ENCODE data around the gene LONP2.
"Not testable (repeated sequence)": the region's sequence is repeated elsewhere in the genome, so short reads cannot be mapped to it uniquely, and the experiment has no call there.

LONP2 gene

DNA sequence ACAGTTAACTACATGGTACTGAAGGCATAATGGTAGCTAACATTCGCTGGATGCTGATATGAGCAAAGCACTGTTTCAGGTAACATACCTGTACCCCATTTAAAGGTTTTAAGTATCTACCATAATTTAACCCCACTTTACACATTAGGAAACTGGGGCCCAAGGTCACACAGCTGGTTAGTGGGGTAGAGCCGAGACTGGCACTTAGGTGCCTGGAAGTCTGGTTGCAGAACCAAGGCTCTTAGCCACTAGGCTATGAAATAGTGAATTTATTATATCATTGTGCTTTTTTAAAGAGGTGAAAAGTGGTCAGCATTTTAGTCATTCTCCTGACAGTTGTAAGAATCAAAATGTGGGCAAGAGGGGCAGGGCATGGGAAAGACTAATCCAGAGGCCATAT is 115.9 kb downstream of the LONP2 start:
- Histone ChIP-seq H3K27me3 (ENCODE audit: insufficient read depth, low read length) (no peaks in the 10 kb centered on the region), H2AFZ (ENCODE audit: low read depth, low read length) (no peak overlapping the region), H3K36me3 (ENCODE audit: insufficient read depth, low read length) (peaks cover 29% of the 10 kb centered on the region), H3K9me3 (ENCODE audit: low read length) (no peaks in the 10 kb centered on the region), H3K4me3 (ENCODE audit: low read length) (no peak overlapping the region), H3K4me1 (ENCODE audit: insufficient read depth, low read length) (no peaks in the 10 kb centered on the region)

DNA sequence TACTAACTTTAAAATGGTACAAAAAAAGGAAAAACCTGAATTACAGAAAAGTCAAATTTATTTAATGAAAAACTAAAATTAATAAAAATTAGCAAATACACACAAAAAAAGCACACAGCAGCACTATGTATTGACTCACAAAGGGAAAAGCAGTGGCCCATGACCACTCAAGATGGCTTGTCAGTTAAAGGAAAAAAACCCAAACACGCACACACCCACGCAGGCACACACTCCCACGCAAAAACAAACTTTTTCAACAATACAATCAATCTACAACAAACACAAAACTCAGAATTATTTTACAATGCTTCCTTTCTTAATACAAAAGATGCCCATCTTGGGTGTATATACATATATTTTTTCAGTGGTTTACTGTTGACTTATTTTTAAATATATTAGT is 116.9 kb downstream of the LONP2 start:
- Histone ChIP-seq H3K9me3 (ENCODE audit: low read length) (no peaks in the 10 kb centered on the region), H3K4me1 (ENCODE audit: insufficient read depth, low read length) (peaks cover 6% of the 10 kb centered on the region), H3K27me3 (ENCODE audit: insufficient read depth, low read length) (no peaks in the 10 kb centered on the region), H2AFZ (ENCODE audit: low read depth, low read length) (no peak overlapping the region), H3K4me3 (ENCODE audit: low read length) (no peak overlapping the region), H3K36me3 (ENCODE audit: insufficient read depth, low read length) (peaks cover 20% of the 10 kb centered on the region)

DNA sequence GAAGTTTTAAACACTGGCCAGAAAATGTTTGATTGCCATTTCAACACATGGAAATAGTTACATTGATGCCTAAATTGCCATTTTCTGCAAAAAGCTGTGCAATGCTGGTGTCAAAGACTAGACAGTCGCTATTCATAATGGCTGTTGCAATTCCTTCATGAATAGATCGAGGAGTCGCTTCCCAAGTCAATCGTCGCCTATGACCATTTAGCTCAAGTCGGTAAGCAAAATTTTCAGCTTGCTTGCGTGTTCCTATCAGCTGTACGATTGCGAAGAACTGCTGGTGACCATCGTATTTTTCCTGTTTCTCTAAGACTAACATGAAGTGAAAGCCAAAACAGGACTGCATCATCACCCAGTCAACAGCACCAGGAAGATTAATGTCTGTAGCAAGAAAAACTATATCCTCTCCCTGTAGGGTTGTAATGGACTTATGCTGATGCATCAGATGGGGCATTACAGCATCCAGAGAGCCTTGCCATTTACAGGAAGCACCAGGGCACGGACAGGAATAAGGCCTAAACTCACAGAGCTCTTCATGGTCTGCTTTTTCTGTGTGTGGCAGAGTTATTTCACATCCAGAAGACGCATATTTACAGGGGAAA is 117.5 kb downstream of the LONP2 start:
- Histone ChIP-seq H2AFZ (ENCODE audit: low read depth, low read length) (no peak overlapping the region), H3K36me3 (ENCODE audit: insufficient read depth, low read length) (peaks cover 18% of the 10 kb centered on the region), H3K4me1 (ENCODE audit: insufficient read depth, low read length) (peaks cover 9% of the 10 kb centered on the region), H3K27me3 (ENCODE audit: insufficient read depth, low read length) (no peaks in the 10 kb centered on the region), H3K4me3 (ENCODE audit: low read length) (no peak overlapping the region), H3K9me3 (ENCODE audit: low read length) (no peaks in the 10 kb centered on the region)

DNA sequence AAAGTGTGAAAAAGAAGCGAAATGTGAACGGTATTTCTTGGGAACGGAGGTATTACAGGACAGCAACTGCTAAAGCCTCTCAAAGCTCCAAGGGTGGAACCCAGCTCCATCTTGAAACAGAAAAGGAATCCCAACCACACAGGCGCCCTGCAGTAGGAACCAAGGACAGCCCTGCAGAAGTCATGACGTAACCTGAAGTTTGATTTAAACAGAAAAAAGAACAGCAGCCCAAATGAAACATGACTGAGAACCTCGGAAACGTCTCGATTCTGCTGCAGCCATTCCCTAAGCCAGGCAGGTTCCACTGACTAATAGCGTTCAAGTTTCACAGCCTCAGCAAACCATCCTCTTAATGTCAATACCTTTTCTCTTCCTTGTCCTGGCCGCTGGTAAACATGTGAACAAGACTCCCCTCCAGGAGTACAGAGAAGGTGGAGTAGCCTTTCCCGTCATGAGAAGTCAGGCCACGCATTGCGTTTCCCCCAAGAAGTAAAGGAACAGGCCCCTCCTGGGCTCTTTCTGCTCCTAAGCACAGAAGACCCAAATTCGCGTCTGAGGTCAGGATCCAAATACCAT is 121.0 kb downstream of the LONP2 start:
- Histone ChIP-seq H3K4me1 (ENCODE audit: insufficient read depth, low read length) (peaks cover 12% of the 10 kb centered on the region), H3K4me3 (ENCODE audit: low read length) (peak overlapping the region; percentile 41), H3K36me3 (ENCODE audit: insufficient read depth, low read length) (peaks cover 15% of the 10 kb centered on the region), H3K27me3 (ENCODE audit: insufficient read depth, low read length) (no peaks in the 10 kb centered on the region), H3K9me3 (ENCODE audit: low read length) (no peaks in the 10 kb centered on the region), H2AFZ (ENCODE audit: low read depth, low read length) (no peak overlapping the region)

DNA sequence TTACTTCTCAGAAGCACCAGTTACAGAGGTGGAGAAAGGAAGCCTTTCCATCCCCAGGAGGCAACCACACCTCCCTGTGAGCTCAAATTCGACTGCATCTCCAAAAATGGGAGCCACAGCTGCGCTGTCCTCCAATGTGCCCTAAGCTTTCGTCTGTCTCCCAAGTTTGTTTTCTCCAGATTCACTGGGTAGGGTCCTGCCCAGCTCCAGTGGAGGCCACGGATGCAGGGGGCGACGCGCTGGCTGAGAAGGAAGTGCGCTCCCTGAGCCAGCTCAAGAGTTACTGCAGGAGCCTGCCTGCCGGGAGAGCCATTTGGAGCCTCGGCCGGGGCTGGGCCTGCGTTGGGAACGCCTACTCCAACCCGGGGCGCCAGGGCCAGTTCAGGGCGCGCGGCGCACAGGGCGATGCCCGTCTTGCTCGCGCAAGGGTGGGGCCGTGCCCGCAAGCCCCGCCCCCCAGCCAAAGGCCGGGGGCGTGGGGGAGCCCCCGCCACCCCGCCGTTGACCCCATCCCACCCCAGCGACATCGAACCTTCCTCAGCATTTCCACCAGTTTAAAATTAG is 121.6 kb downstream of the LONP2 start:
- Histone ChIP-seq H3K36me3 (ENCODE audit: insufficient read depth, low read length) (peaks cover 15% of the 10 kb centered on the region), H3K9me3 (ENCODE audit: low read length) (no peaks in the 10 kb centered on the region), H3K4me3 (ENCODE audit: low read length) (peak overlapping the region; percentile 41), H3K4me1 (ENCODE audit: insufficient read depth, low read length) (peaks cover 12% of the 10 kb centered on the region), H3K27me3 (ENCODE audit: insufficient read depth, low read length) (no peaks in the 10 kb centered on the region), H2AFZ (ENCODE audit: low read depth, low read length) (no peak overlapping the region)

DNA sequence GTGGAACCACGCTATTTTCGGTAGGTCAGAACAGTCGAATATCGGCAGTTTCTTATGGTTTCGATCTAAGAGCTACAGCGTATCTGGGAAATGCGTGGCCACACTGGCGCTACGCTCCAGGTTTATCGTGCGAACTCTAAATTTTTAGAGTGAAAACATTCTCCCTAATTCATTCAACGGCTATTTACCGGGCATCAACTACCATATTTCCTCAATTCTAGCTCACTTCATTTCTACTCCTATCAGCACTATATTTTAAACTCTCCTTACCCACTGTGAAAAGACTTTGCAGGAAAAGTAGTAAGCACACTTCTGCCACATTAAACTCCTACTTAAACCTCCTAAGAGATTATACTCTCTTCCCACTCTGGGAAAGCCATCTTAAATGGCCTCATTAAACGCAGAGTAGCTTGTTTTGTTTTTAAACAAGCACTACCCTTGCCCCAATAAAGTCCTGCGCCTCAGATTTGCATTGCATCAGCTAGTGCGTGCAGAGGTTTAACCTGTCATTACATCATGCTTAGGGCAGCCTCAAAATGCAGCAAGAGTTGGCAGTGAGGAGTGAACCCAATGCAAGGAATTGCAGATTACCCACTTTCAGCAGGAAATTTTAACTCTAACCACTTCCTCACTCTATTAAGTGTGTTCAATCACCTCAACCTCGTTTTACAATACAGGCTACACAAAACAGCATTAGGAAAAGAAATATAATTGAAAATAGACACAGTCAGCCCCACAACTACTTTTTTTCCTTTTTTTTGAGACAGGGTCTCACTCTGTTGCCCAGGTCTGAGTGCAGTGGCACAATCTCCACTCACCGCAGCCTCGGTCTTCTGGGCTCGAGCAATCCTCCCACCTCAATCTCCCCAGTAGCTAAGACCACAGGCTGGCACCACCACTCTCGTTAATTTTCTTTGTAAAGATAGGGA is 122.3 kb downstream of the LONP2 start:
- Histone ChIP-seq H3K9me3 (ENCODE audit: low read length) (no peaks in the 10 kb centered on the region), H3K36me3 (ENCODE audit: insufficient read depth, low read length) (peaks cover 10% of the 10 kb centered on the region), H2AFZ (ENCODE audit: low read depth, low read length) (no peak overlapping the region), H3K27me3 (ENCODE audit: insufficient read depth, low read length) (no peaks in the 10 kb centered on the region), H3K4me3 (ENCODE audit: low read length) (peak overlapping the region; percentile 41), H3K4me1 (ENCODE audit: insufficient read depth, low read length) (peaks cover 12% of the 10 kb centered on the region)

DNA sequence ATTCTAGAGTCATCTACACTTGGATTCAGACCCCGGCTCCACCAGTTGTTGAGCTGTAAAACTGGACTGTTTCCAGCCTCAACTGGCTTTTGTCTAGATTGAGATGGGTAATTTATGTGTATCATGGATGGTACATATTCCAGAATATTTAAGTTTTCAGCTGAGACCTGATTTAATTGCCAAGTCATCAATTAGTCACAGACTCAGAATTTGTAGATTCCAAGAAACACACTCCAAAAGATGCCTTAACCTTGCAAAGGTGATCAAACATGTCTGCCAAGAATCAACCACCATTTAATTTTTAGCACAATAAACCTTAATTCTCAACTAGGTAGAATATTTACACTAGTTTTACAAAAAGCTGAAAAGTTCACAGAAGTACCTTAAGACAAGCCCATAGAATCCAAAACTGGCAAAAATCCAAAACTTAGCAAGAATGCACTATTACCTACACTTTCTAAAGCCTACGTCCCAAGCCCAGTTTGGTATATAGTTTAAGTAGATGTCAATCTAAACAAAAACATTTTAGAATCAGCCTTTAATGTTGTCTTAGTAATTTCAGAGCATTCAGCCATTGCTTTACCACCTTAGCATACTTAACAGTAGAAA is 123.4 kb downstream of the LONP2 start:
- Histone ChIP-seq H3K9me3 (ENCODE audit: low read length) (no peaks in the 10 kb centered on the region), H2AFZ (ENCODE audit: low read depth, low read length) (no peak overlapping the region), H3K4me1 (ENCODE audit: insufficient read depth, low read length) (peaks cover 15% of the 10 kb centered on the region), H3K36me3 (ENCODE audit: insufficient read depth, low read length) (no peaks in the 10 kb centered on the region), H3K4me3 (ENCODE audit: low read length) (no peak overlapping the region), H3K27me3 (ENCODE audit: insufficient read depth, low read length) (no peaks in the 10 kb centered on the region)

DNA sequence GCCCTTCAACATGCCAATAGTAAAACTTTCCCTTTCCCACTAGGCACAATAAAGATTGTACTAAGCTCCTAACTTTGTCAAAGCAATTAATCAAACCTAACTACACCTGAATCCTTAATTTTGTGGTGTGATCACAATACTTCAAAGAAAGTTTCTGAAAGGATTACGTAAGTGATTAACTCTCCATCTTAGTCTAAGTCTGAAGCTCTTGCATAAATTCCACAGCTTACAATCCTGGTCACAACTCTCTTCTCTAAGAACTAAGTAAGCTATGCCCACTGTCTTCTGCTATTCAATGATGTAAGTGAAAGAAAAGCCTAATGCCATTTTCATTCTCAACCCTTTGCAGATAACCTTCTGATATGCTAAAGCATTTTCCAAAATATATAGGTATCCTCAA is 125.7 kb downstream of the LONP2 start:
- Histone ChIP-seq H3K4me3 (ENCODE audit: low read length) (no peak overlapping the region), H3K27me3 (ENCODE audit: insufficient read depth, low read length) (no peaks in the 10 kb centered on the region), H3K9me3 (ENCODE audit: low read length) (no peaks in the 10 kb centered on the region), H3K36me3 (ENCODE audit: insufficient read depth, low read length) (no peaks in the 10 kb centered on the region), H3K4me1 (ENCODE audit: insufficient read depth, low read length) (peaks cover 24% of the 10 kb centered on the region), H2AFZ (ENCODE audit: low read depth, low read length) (no peak overlapping the region)

DNA sequence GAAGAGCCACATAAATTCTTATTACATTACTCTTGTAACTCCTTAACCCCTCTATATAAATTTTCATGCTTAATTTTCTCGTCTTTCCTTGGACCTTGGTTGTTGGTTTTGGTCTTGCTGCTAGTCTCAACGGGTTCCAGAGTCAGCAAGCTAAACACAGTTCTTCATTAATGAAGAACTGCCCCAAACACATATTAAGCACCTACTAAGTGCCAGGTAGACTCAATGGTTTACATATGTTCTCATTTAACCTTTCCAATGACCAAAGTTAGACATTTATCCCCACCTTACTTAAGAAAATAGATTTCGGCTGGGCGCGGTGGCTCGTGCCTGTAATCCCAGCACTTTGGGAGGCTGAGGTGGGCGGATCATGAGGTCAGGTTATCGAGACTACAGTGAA is 126.1 kb downstream of the LONP2 start:
- Histone ChIP-seq H3K9me3 (ENCODE audit: low read length) (no peaks in the 10 kb centered on the region), H3K27me3 (ENCODE audit: insufficient read depth, low read length) (no peaks in the 10 kb centered on the region)

DNA sequence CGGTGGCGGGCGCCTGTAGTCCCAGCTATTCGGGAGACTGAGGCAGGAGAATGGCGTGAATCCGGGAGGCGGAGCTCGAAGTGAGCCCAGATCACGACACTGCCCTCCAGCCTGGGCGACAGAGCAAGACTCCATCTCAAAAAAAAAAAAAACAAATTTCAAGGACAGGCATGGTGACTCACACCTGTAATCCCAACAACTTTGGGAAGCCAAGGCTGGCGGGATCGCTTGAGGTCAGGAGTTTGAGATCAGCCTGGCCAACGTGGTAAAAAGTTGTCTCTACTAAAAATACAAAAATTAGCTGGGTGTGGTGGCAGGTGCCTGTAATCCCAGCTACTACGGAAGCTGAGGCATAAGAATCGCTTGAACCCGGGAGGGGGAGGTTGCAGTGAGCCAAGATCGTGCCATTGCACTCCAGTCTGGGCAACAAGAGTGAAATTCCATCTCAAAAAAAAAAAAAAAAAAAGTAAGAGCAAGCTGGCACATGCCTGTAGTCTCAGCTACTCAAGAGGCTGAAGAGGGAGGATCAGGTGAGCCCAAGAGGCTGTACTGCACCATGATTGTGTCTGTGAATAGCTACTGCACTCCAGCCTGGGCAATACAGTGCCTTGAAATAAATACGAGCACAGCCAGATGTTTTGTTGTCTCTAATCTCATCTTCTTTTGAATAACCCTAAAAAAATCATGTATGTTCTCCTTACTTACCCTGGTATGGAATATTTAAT is 126.7 kb downstream of the LONP2 start:
- H3K4me3 ChIP-seq (ENCODE audit: low read length); H2AFZ ChIP-seq (ENCODE audit: low read depth, low read length); H3K36me3 ChIP-seq (ENCODE audit: insufficient read depth, low read length); H3K9me3 ChIP-seq (ENCODE audit: low read length); H3K27me3 ChIP-seq (ENCODE audit: insufficient read depth, low read length): not testable (repeated sequence)
- peaks cover 18% of the 10 kb centered on the region for H3K4me1 ChIP-seq (ENCODE audit: insufficient read depth, low read length)

More for the DNA sequence above, 126.1 kb downstream of the LONP2 start:
- H3K4me1 ChIP-seq (ENCODE audit: insufficient read depth, low read length) = peaks cover 22% of the 10 kb centered on the region
- H2AFZ ChIP-seq (ENCODE audit: low read depth, low read length) = no peak overlapping the region
- H3K36me3 ChIP-seq (ENCODE audit: insufficient read depth, low read length) = no peaks in the 10 kb centered on the region
- no peak overlapping the region for H3K4me3 ChIP-seq (ENCODE audit: low read length)

DNA sequence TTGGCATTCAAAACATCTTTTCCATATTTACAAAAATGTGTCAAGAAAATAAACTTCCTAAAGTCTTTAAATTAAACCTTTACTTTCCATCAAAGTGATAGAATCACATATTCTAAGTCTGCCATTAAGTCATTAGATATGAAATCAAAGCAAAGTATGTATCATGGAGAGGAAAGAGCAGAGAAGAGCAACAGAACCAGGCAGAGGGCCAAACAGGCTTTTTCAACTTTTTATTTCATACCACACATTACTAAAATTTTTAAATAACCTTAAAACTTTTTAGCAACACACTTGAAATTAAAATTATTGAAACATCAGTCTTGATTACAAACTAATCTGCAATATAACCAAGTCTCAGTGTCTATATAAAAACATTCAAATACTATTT is 127.3 kb downstream of the LONP2 start:
- H3K36me3 ChIP-seq (ENCODE audit: insufficient read depth, low read length) = no peaks in the 10 kb centered on the region
- no peak overlapping the region for H2AFZ ChIP-seq (ENCODE audit: low read depth, low read length)
- no peaks in the 10 kb centered on the region for H3K9me3 ChIP-seq (ENCODE audit: low read length)
- H3K4me1 ChIP-seq (ENCODE audit: insufficient read depth, low read length) = peaks cover 18% of the 10 kb centered on the region
- no peak overlapping the region for H3K4me3 ChIP-seq (ENCODE audit: low read length)
- no peaks in the 10 kb centered on the region for H3K27me3 ChIP-seq (ENCODE audit: insufficient read depth, low read length)

DNA sequence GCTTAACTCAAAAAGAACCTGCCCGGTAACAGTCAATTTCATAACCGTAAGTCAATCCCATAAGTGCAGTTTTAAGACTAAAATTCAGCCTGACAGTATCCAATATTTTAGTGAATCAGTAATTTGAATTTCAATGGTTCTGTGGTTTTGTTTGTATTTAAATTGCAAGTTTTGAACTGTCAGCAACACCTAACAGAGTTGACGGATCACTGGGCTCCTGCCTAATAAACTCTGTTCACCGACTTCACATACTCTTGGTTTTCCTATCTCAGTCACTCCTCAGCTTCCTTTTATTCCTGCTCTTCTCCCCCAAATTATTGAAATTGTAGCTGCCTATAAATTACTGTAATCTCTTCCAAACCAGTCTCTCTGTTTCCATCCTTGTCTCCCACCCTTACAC is 128.6 kb downstream of the LONP2 start:
- H3K9me3 ChIP-seq (ENCODE audit: low read length) = no peaks in the 10 kb centered on the region
- no peaks in the 10 kb centered on the region for H3K36me3 ChIP-seq (ENCODE audit: insufficient read depth, low read length)
- H3K4me3 ChIP-seq (ENCODE audit: low read length) = no peak overlapping the region
- no peaks in the 10 kb centered on the region for H3K27me3 ChIP-seq (ENCODE audit: insufficient read depth, low read length)
- H3K4me1 ChIP-seq (ENCODE audit: insufficient read depth, low read length) = peaks cover 12% of the 10 kb centered on the region
- no peak overlapping the region for H2AFZ ChIP-seq (ENCODE audit: low read depth, low read length)

Data from neuron (in vitro differentiated cells).